Esophagus squamous epithelium (tissue), 4 donors: Measurements from ENCODE around the gene NT5C3B.
"Not testable (repeated sequence)": the region's sequence is repeated elsewhere in the genome, so short reads cannot be mapped to it uniquely, and the experiment has no call there.

Experiments used
- CTCF ChIP-seq, 6 experiments: fragments of 450-650 bp in 4 of 6; fragments of 200-600 bp in 2 of 6; sonication (generic) in 2 of 6; IDR thresholded peaks; one replicate each; pipeline ENCODE4 v1.5.1; 2016 to 2019; ENCODE audit warnings: antibody characterized with exemption in 6 of 6, mild to moderate bottlenecking in 4 of 6, moderate library complexity in 4 of 6
- POLR2A ChIP-seq, 4 donors: fragments of 450-650 bp; IDR thresholded peaks; one replicate each; pipeline ENCODE4 v1.6.1; 2017; ENCODE audit warnings: antibody characterized with exemption in 4 of 4, mild to moderate bottlenecking in 4 of 4, moderate library complexity in 3 of 4

- not testable (repeated sequence) for TF ChIP-seq CTCF, POLR2A (IDR thresholded peaks at IDR 0.05)
These were observed 38.2 kb upstream of the NT5C3B start for GRCh38 chr17:41874293-41874670.
